Brain microvascular endothelial cell (primary cell): ENCODE results near the gene HEPN1.
A peak's percentile ranks its signal among the peaks of the same experiment; 100 is the strongest.

Experiments
- DNase-seq: peaks from one replicate; pipeline ENCODE4 v3.0.0-alpha.2; 2020
- H3K27ac ChIP-seq: fragments of 250-450 bp; sonication (Bioruptor Pico); 2 replicates; pipeline ENCODE4 v1.5.1; 2020; ENCODE audit warnings: mild to moderate bottlenecking, moderate library complexity
- H3K27me3 ChIP-seq: fragments of 250-450 bp; sonication (Bioruptor Pico); replicated peaks from 2 replicates; pipeline ENCODE4 v1.5.1; 2020; ENCODE audit warnings: mild to moderate bottlenecking
- H3K36me3 ChIP-seq: fragments of 250-450 bp; sonication (Bioruptor Pico); replicated peaks from 2 replicates; pipeline ENCODE4 v1.5.1; 2020; ENCODE audit warnings: mild to moderate bottlenecking
- H3K4me3 ChIP-seq: 2 replicates; pipeline ENCODE4 v1.5.1; 2011; ENCODE audit warnings: low read depth, mild to moderate bottlenecking, control low read depth, low read length, moderate library complexity
- CTCF ChIP-seq: IDR thresholded peaks from 2 replicates; pipeline ENCODE4 v1.5.1; 2011; ENCODE audit warnings: low read depth, mild to moderate bottlenecking, moderate library complexity, low read length, control low read depth, inconsistent platforms; ENCODE audit errors: missing control alignments
- in situ Hi-C: cut with HindIII; loops from 2 replicates; pipeline ENCODE4 v1.10.0; 2017; ENCODE audit warnings: low sequenced_read_pairs, low pct_ligation_motif_present

HEPN1 gene

GRCh38 chr11:124915541-124916369, 3.3 kb upstream of the HEPN1 start:
- no peak overlapping the region for H3K4me3 ChIP-seq
- TF ChIP-seq CTCF: no peak
- H3K27ac ChIP-seq: peak overlapping the region; percentile 37
- peak; percentile 66 for DNase-seq
- in situ Hi-C loops: no loop called here
- H3K36me3 ChIP-seq: no peaks in the 10 kb centered on the region
- H3K27me3 ChIP-seq: no peaks in the 10 kb centered on the region

GRCh38 chr11:124916370-124916710, 2.7 kb upstream of the HEPN1 start:
- H3K27me3 ChIP-seq: no peaks in the 10 kb centered on the region
- no peak for DNase-seq
- no peak overlapping the region for H3K27ac ChIP-seq
- in situ Hi-C loops: no loop called here
- TF ChIP-seq CTCF: no peak
- H3K4me3 ChIP-seq: no peak overlapping the region
- no peaks in the 10 kb centered on the region for H3K36me3 ChIP-seq

GRCh38 chr11:124917115-124917637, 1.9 kb upstream of the HEPN1 start:
- Histone ChIP-seq H3K27ac (no peak overlapping the region), H3K4me3 (no peak overlapping the region), H3K36me3 (no peaks in the 10 kb centered on the region), H3K27me3 (no peaks in the 10 kb centered on the region)
- no peak for DNase-seq
- in situ Hi-C loops: no loop called here
- no peak for TF ChIP-seq CTCF

- no peak for TF ChIP-seq CTCF
- no peak overlapping the region for H3K4me3 ChIP-seq
- in situ Hi-C loops: no loop called here
- no peak for DNase-seq
- no peak overlapping the region for H3K27ac ChIP-seq
- no peaks in the 10 kb centered on the region for H3K27me3 ChIP-seq
- no peaks in the 10 kb centered on the region for H3K36me3 ChIP-seq
Observed at GRCh38 chr11:124919898-124920297, 848 bp downstream of the HEPN1 start.

- in situ Hi-C loops: no loop called here
- no peaks in the 10 kb centered on the region for H3K36me3 ChIP-seq
- H3K27ac ChIP-seq: no peak overlapping the region
- no peaks in the 10 kb centered on the region for H3K27me3 ChIP-seq
- H3K4me3 ChIP-seq: no peak overlapping the region
- no peak for DNase-seq
- TF ChIP-seq CTCF: no peak
Observed at GRCh38 chr11:124920356-124920755, 1.3 kb downstream of the HEPN1 start.
